ENCODE measurements around the gene ERC1. TPM values are rescaled to one million over a fixed set of nuclear protein-coding genes. Genes with fewer than 3 reads are reported as not detected.

Gene ERC1
- polyA plus RNA-seq, 2 of the 4 experiments (the other 2 are of a cell fraction): 14.2 to 20.9 TPM

DNA sequence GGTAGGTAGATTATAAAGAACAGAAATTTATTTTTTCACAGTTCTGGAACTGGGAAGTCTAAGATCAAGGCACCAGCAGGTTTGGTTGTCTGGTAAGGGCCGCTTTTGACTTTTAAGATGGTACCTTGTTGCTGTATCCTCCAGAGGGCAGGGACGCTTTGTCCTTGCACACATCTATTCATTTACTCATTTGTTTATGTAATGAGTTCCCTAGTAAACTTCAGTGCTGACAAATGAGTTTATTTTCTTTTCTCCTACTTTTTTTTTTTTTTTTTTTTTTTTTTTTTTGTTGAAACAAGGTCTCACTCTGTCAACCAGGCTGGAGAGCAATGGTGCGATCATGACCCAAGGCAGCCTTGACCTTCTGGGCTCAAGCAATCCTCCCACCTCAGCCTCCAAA is 407.6 kb downstream of the ERC1 start:
- WGBS (ENCODE audit: missing lambda C conversion rate): over 99% methylated on average over 3 of the region's 3 CpGs
- Histone ChIP-seq H3K4me3 (no peak overlapping the region), H3K27ac (no peak overlapping the region), H3K4me1 (no peaks in the 10 kb centered on the region), H3K9me3 (no peaks in the 10 kb centered on the region), H3K4me2 (no peak overlapping the region)
- TF ChIP-seq, protein P1, sequence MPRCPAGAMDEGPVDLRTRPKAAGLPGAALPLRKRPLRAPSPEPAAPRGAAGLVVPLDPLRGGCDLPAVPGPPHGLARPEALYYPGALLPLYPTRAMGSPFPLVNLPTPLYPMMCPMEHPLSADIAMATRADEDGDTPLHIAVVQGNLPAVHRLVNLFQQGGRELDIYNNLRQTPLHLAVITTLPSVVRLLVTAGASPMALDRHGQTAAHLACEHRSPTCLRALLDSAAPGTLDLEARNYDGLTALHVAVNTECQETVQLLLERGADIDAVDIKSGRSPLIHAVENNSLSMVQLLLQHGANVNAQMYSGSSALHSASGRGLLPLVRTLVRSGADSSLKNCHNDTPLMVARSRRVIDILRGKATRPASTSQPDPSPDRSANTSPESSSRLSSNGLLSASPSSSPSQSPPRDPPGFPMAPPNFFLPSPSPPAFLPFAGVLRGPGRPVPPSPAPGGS (IDR thresholded peaks at IDR 0.05): no peak
- no peak for TF ChIP-seq GATA3 (IDR thresholded peaks at IDR 0.05; ENCODE audit: borderline replicate concordance)
- TF ChIP-seq, protein P2, sequence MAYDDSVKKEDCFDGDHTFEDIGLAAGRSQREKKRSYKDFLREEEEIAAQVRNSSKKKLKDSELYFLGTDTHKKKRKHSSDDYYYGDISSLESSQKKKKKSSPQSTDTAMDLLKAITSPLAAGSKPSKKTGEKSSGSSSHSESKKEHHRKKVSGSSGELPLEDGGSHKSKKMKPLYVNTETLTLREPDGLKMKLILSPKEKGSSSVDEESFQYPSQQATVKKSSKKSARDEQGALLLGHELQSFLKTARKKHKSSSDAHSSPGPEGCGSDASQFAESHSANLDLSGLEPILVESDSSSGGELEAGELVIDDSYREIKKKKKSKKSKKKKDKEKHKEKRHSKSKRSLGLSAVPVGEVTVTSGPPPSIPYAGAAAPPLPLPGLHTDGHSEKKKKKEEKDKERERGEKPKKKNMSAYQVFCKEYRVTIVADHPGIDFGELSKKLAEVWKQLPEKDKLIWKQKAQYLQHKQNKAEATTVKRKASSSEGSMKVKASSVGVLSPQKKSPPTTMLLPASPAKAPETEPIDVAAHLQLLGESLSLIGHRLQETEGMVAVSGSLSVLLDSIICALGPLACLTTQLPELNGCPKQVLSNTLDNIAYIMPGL (CRISPR knock-in tag; IDR thresholded peaks at IDR 0.05; ENCODE audit: borderline replicate concordance): no peak
- TF ChIP-seq SMC3 (IDR thresholded peaks at IDR 0.05): no peak
- no peak for TF ChIP-seq CBX2 (IDR thresholded peaks at IDR 0.05; ENCODE audit: borderline replicate concordance, low read depth)
- TF ChIP-seq SREBF2 (IDR thresholded peaks at IDR 0.05): no peak
- no peak for TF ChIP-seq HOXA7 (CRISPR knock-in tag; IDR thresholded peaks at IDR 0.05)
- TF ChIP-seq POLR2A (IDR thresholded peaks at IDR 0.05; ENCODE audit: low read length): no peak
- FAIRE-seq (no peak), DNase-seq (ENCODE audit: low read depth in 1 of 2, low spot score in 1 of 2) (peak in 1 of 2 experiments; percentile 10), ATAC-seq (no peak)
- POLR2A ChIA-PET: no interaction called here
- CTCF ChIA-PET: no interaction called here

DNA sequence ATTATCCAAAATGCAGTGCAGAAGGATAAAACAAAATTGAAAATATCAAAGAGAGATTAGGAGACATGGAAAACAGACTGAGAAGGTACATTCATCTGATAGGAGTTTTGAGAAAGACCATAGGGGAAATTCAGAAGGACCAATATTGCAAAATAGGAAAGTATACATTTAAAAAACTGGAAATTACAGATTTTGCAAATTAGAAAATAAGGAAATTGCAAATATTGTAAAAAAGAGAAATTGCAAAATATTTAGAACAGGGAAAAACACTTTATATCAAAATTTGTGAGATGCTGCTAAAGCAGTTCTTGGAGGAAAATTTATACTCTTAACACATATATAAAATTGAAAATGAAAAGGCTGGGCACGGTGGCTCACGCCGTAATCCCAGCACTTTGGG is 410.9 kb downstream of the ERC1 start:
- Histone ChIP-seq H3K27ac (no peak overlapping the region), H3K4me1 (no peaks in the 10 kb centered on the region), H3K4me2 (no peak overlapping the region), H3K4me3 (no peak overlapping the region), H3K9me3 (no peaks in the 10 kb centered on the region)
- WGBS (ENCODE audit: missing lambda C conversion rate): 92% methylated on average over 3 of the region's 3 CpGs
- CTCF ChIA-PET: no interaction called here
- TF ChIP-seq RCOR1 (IDR thresholded peaks at IDR 0.05; ENCODE audit: low read depth, low read length) (no peak), JUNB (IDR thresholded peaks at IDR 0.05) (no peak), MAZ (IDR thresholded peaks at IDR 0.05; ENCODE audit: borderline replicate concordance, low read depth, low read length) (no peak), TP53 (CRISPR knock-in tag; IDR thresholded peaks at IDR 0.05) (no peak), POLR2AphosphoS2 (conservative IDR thresholded peaks at IDR 0.05; ENCODE audit: low read length) (no peak), CHD4 (IDR thresholded peaks at IDR 0.05; ENCODE audit: borderline replicate concordance) (no peak), NPAS2 (CRISPR knock-in tag; IDR thresholded peaks at IDR 0.05; ENCODE audit: borderline replicate concordance) (no peak), FOSL2 (IDR thresholded peaks at IDR 0.05) (no peak), FOSL2 (CRISPR knock-in tag; IDR thresholded peaks at IDR 0.05) (no peak), RNF2 (IDR thresholded peaks at IDR 0.05; ENCODE audit: borderline replicate concordance, low read depth) (no peak), GATA3 (IDR thresholded peaks at IDR 0.05; ENCODE audit: borderline replicate concordance) (no peak), POLR2A (IDR thresholded peaks at IDR 0.05; ENCODE audit: low read length) (no peak), EP300 (IDR thresholded peaks at IDR 0.05) (no peak), HDAC2 (IDR thresholded peaks at IDR 0.05) (no peak), CEBPB (IDR thresholded peaks at IDR 0.05) (no peak)
- TF ChIP-seq, protein P3, sequence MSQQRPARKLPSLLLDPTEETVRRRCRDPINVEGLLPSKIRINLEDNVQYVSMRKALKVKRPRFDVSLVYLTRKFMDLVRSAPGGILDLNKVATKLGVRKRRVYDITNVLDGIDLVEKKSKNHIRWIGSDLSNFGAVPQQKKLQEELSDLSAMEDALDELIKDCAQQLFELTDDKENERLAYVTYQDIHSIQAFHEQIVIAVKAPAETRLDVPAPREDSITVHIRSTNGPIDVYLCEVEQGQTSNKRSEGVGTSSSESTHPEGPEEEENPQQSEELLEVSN (IDR thresholded peaks at IDR 0.05; ENCODE audit: borderline replicate concordance, low read depth): no peak
- TF ChIP-seq, protein P1 (IDR thresholded peaks at IDR 0.05): no peak
- TF ChIP-seq, protein P4, sequence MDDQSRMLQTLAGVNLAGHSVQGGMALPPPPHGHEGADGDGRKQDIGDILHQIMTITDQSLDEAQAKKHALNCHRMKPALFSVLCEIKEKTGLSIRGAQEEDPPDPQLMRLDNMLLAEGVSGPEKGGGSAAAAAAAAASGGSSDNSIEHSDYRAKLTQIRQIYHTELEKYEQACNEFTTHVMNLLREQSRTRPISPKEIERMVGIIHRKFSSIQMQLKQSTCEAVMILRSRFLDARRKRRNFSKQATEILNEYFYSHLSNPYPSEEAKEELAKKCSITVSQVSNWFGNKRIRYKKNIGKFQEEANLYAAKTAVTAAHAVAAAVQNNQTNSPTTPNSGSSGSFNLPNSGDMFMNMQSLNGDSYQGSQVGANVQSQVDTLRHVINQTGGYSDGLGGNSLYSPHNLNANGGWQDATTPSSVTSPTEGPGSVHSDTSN (IDR thresholded peaks at IDR 0.05): no peak
- TF ChIP-seq, protein P5, sequence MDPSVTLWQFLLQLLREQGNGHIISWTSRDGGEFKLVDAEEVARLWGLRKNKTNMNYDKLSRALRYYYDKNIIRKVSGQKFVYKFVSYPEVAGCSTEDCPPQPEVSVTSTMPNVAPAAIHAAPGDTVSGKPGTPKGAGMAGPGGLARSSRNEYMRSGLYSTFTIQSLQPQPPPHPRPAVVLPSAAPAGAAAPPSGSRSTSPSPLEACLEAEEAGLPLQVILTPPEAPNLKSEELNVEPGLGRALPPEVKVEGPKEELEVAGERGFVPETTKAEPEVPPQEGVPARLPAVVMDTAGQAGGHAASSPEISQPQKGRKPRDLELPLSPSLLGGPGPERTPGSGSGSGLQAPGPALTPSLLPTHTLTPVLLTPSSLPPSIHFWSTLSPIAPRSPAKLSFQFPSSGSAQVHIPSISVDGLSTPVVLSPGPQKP (IDR thresholded peaks at IDR 0.05; ENCODE audit: low read depth, low read length): no peak
- TF ChIP-seq, protein P2 (CRISPR knock-in tag; IDR thresholded peaks at IDR 0.05; ENCODE audit: borderline replicate concordance): no peak
- DNase-seq (ENCODE audit: low read depth in 1 of 2, low spot score in 1 of 2) (no peak), ATAC-seq (no peak), FAIRE-seq (no peak)
- POLR2A ChIA-PET: no interaction called here
